Measurements from ENCODE around the gene CALHM5.

- TF ChIP-seq EP300 (IDR thresholded peaks at IDR 0.05; ENCODE audit: borderline replicate concordance) (no peak), CREB1 (IDR thresholded peaks at IDR 0.05; ENCODE audit: low read depth) (no peak), MAX (IDR thresholded peaks at IDR 0.05) (no peak), TAF1 (IDR thresholded peaks at IDR 0.05; ENCODE audit: low read depth) (no peak), RAD21 (IDR thresholded peaks at IDR 0.05; ENCODE audit: low read depth) (no peak), YY1 (IDR thresholded peaks at IDR 0.05; ENCODE audit: low read depth) (no peak), EGR1 (IDR thresholded peaks at IDR 0.05) (no peak)
Observed at GRCh38 chr6:116492331-116493067, 18.9 kb upstream of the CALHM5 start.
